IPS-NIHi7 (cell line): Measurements from ENCODE around the gene ANGPTL7.

Experiments used
- DNase-seq: peaks from one replicate; pipeline ENCODE4 v3.0.0; 2012; ENCODE audit warnings: mixed read lengths; ENCODE audit errors: extremely low spot score

The ANGPTL7 gene

DNA sequence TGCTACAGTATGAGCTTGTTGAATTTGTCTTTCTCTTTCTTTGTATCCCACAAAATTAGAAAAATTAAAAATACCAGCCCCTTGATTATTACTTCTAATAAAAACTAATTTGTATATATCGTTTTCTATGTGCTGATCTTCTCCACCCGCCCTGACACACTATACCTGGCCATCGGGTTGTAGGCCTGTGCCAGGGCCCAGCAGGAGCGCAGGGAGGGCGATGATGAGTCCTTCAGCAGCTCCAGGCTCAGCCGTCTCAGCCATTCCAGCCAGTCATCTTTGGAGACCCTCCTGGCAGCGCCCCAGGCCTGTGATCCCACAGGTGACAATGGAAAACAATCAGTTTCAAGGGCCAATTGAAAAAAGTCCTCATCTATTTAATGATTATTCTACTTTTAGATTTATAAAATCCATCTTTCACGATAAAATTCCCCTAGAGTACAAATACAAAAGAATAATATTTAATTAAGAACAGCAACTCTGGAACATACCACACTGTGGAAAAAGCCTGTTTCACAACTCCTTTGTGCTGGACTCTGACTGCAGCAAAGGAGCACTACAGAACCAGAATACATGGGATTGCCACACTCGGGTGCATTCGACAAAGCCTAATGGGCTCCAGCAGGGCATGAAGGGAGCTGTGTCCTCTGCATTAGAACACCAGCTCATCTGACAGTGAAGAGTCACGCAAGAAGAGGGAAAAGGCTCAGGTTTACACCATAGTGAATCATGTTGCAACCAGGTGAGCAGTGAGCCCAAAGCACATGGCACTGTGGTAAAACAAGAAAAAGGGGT lies 15.4 kb downstream of the ANGPTL7 start:
- no peak for DNase-seq

GRCh38 chr1:11207898-11208611 lies 18.9 kb downstream of the ANGPTL7 start:
- DNase-seq: no peak

- DNase-seq: no peak
These were observed 22.3 kb downstream of the ANGPTL7 start for GRCh38 chr1:11211461-11211860.

DNA sequence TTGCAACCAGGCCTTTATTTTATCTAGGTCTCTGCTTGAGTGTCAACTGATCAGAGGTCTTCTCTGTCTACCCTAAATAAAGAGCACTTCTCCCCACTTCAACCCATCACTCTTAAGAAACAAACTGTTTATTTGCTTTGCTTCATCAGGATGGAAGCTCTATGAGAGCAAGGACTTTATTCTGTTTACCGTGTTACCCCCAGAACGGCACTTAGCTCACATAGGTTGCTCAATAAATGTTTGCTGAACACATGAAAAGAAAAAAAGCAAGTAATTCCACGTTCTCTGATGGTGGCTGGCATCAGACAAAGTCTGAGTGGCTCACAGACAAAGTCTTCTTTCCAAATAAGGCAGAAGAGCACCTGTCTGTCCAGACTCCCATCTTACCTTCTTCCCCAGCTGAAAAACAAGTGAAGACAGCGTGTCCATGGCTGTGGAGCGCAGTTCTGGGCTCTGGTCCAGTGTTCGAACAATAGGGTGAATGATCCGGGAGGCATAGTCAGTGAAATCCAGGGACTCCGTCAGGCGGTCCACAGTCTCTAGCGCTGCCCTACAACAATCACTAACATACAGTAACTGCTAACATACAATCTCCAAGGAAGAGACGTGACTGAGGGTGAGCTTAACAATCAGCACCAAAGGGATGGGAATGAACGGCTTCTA lies 22.9 kb downstream of the ANGPTL7 start:
- no peak for DNase-seq

GRCh38 chr1:11214698-11215380 lies 25.7 kb downstream of the ANGPTL7 start:
- no peak for DNase-seq

GRCh38 chr1:11215381-11216005 lies 26.3 kb downstream of the ANGPTL7 start:
- no peak for DNase-seq

GRCh38 chr1:11216074-11216473 lies 26.9 kb downstream of the ANGPTL7 start:
- no peak for DNase-seq

- DNase-seq: no peak
These were observed 38.2 kb downstream of the ANGPTL7 start for GRCh38 chr1:11227106-11228077.

GRCh38 chr1:11229203-11229602 lies 40.0 kb downstream of the ANGPTL7 start:
- DNase-seq: no peak

GRCh38 chr1:11233208-11233607 lies 44.1 kb downstream of the ANGPTL7 start:
- no peak for DNase-seq

- DNase-seq: no peak
These were observed 48.2 kb downstream of the ANGPTL7 start for GRCh38 chr1:11237356-11237755.

DNA sequence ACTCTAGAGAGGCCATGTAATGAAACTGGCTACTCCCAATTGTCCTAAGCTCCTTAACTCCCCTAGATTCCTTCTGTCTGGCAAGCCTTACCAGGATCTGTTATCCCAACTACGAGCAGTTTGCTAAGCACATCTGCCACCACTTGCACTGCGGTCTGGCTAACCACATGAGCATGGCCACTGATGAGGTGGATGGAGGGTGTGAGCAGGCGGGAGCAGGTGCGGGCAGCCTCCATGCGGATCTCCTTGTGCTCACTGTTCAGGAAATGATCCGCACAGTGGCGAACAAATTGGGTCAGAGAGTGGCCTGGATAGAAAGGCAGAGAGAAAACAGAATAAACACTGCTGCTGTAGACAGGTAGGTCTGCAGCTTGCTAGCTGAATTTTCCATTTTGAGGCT lies 49.2 kb downstream of the ANGPTL7 start:
- no peak for DNase-seq

- no peak for DNase-seq
These were observed 56.1 kb downstream of the ANGPTL7 start for GRCh38 chr1:11245248-11245647.
